ENCODE results near the gene OMD. TPM values are rescaled to one million over a fixed set of nuclear protein-coding genes. Genes with fewer than 3 reads are reported as not detected.
"Not testable (repeated sequence)": the region's sequence is repeated elsewhere in the genome, so short reads cannot be mapped to it uniquely, and the experiment has no call there.

The OMD gene
- total RNA-seq, 1 donor from 2014 or later = not detected

- intact Hi-C loops (cut with micrococcal nuclease) = no loop called here
These were observed 1.5 kb downstream of the OMD start for GRCh38 chr9:92422611-92423338.

GRCh38 chr9:92414566-92414965 is 9.7 kb downstream of the OMD start:
- intact Hi-C loops (cut with micrococcal nuclease) = no loop called here

GRCh38 chr9:92411157-92411556 is 13.1 kb downstream of the OMD start:
- intact Hi-C loops (cut with micrococcal nuclease) = not testable (repeated sequence)

GRCh38 chr9:92408747-92409478 is 15.4 kb downstream of the OMD start:
- intact Hi-C loops (cut with micrococcal nuclease) = no loop called here

GRCh38 chr9:92407818-92408217 is 16.5 kb downstream of the OMD start:
- intact Hi-C loops (cut with micrococcal nuclease) = no loop called here

- intact Hi-C loops (cut with micrococcal nuclease) = no loop called here
These were observed 17.8 kb downstream of the OMD start for GRCh38 chr9:92406477-92406876.

GRCh38 chr9:92405818-92406217 is 18.5 kb downstream of the OMD start:
- intact Hi-C loops (cut with micrococcal nuclease) = no loop called here

GRCh38 chr9:92404042-92404836 is 20.0 kb downstream of the OMD start, which contains the start of gene OGN:
TSS of gene OGN (minus strand) at chr9:92404578. CDS start at chr9:92403407, 1,171 bp downstream.
- intact Hi-C loops (cut with micrococcal nuclease) = no loop called here

GRCh38 chr9:92402826-92403745 is 21.2 kb downstream of the OMD start:
- intact Hi-C loops (cut with micrococcal nuclease) = no loop called here

GRCh38 chr9:92402360-92402759 is 21.9 kb downstream of the OMD start:
- intact Hi-C loops (cut with micrococcal nuclease) = no loop called here

GRCh38 chr9:92397853-92398252 is 26.4 kb downstream of the OMD start:
- intact Hi-C loops (cut with micrococcal nuclease) = no loop called here

GRCh38 chr9:92395617-92396016 is 28.7 kb downstream of the OMD start:
- intact Hi-C loops (cut with micrococcal nuclease) = no loop called here

GRCh38 chr9:92393686-92394085 is 30.6 kb downstream of the OMD start:
- intact Hi-C loops (cut with micrococcal nuclease) = no loop called here

- intact Hi-C loops (cut with micrococcal nuclease) = no loop called here
These were observed 31.6 kb downstream of the OMD start for GRCh38 chr9:92392690-92393089.

- intact Hi-C loops (cut with micrococcal nuclease) = no loop called here
These were observed 38.3 kb downstream of the OMD start for GRCh38 chr9:92385953-92386352.

- intact Hi-C loops (cut with micrococcal nuclease) = no loop called here
These were observed 38.8 kb downstream of the OMD start for GRCh38 chr9:92385477-92385876.

GRCh38 chr9:92385001-92385400 is 39.3 kb downstream of the OMD start:
- intact Hi-C loops (cut with micrococcal nuclease) = no loop called here

GRCh38 chr9:92384375-92384774 is 39.9 kb downstream of the OMD start:
- intact Hi-C loops (cut with micrococcal nuclease) = no loop called here

- intact Hi-C loops (cut with micrococcal nuclease) = no loop called here
These were observed 42.5 kb downstream of the OMD start for GRCh38 chr9:92381775-92382174.

- intact Hi-C loops (cut with micrococcal nuclease) = no loop called here
These were observed 43.7 kb downstream of the OMD start for GRCh38 chr9:92380603-92381002.

Measured in T-helper 2 cell treated with Interferon-gamma antibody and Interleukin-4, amounts not matched to agents 100 ng/mL and 5 ng/mL, for 36 hours (primary cell).